ENCODE results near the gene ZNF22.
A peak's percentile ranks its signal among the peaks of the same experiment; 100 is the strongest.

Gene ZNF22

DNA sequence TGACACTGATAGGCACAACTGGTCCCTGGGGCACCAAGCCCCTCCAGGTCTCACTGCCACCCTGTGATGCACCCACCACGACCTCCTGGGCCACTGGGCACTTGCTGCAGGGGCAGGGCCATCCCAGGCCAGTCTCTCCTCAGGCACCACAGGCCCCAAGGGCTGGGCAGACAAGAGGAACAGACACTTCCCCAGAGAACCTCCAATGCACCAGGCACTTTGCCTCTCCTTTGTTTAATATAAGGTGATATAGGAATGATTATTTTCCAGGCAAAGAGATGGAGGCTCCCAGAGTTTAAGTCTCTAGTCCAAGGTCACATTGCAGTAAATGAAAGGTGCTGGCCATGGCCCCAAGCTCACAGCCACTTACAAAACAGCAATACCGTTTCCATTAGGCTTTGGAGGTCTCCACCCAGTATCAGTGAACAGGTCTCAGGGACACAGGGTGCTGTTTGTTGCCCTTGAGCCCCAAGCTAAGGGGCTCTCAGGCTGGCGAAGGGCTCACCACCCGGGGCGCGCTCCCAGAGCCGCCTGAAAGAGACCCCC lies 26.6 kb upstream of the ZNF22 start:
- peak overlapping the region; percentile 90 for H3K23ac ChIP-seq (ENCODE audit: low read depth, low read length, poor library complexity)
- H3K14ac ChIP-seq (ENCODE audit: low read length): no peak overlapping the region
- no peak overlapping the region for H3K27ac ChIP-seq (replicated peaks; ENCODE audit: low read length)
- H3K4ac ChIP-seq (ENCODE audit: low read length): peak overlapping the region; percentile 99
- peaks cover 5% of the 10 kb centered on the region for H3K79me1 ChIP-seq (ENCODE audit: low read depth, low read length)
- H4K91ac ChIP-seq (ENCODE audit: low read depth, low read length, poor library complexity): peak overlapping the region; percentile 9
- H2BK15ac ChIP-seq (ENCODE audit: low read length): peak overlapping the region; percentile 71
- H3K36me3 ChIP-seq (replicated peaks in 1 of 2; ENCODE audit: control insufficient read depth in 2 of 2, insufficient read depth in 2 of 2, low read length in 2 of 2): no peaks in the 10 kb centered on the region
- H2AK5ac ChIP-seq (ENCODE audit: low read depth, low read length): peak overlapping the region; percentile 98
- no peak overlapping the region for H2BK120ac ChIP-seq (ENCODE audit: low read depth, low read length)
- peak overlapping the region; percentile 94 for H3K18ac ChIP-seq (ENCODE audit: low read length)
- no CpG with 5 or more reads among the region's 7 CpGs for WGBS, 2 donors (ENCODE audit: extremely low coverage in 2 of 2, insufficient read length in 2 of 2, insufficient replicate concordance in 1 of 2)
- H2BK5ac ChIP-seq (ENCODE audit: low read length): no peak overlapping the region
- H3K4me1 ChIP-seq (ENCODE audit: control insufficient read depth in 2 of 2, insufficient read depth in 1 of 2, low read depth in 1 of 2, low read length in 2 of 2): peaks cover 22 to 26% of the 10 kb centered on the region in 2 donors
- H3K9me3 ChIP-seq (replicated peaks in 1 of 2; ENCODE audit: control insufficient read depth in 2 of 2, insufficient read depth in 1 of 2, low read depth in 1 of 2, low read length in 2 of 2): no peaks in the 10 kb centered on the region
- H3K27me3 ChIP-seq (ENCODE audit: control insufficient read depth in 3 of 3, insufficient read depth in 3 of 3, low read depth in 1 of 3, low read length in 3 of 3): no peaks in the 10 kb centered on the region
- H3K9ac ChIP-seq (ENCODE audit: low read depth, low read length, poor library complexity): no peak overlapping the region
- H3K4me3 ChIP-seq (ENCODE audit: low read length in 2 of 2): peak overlapping the region in 1 of 2 donors; percentile 65
- peak overlapping the region; percentile 81 for H2AFZ ChIP-seq (ENCODE audit: low read length)
- no peak overlapping the region for H2BK12ac ChIP-seq (ENCODE audit: low read length)
- DNase-seq (ENCODE audit: low spot score): no peak
- H3K4me2 ChIP-seq (ENCODE audit: insufficient read depth, low read length, poor library complexity, severe bottlenecking): peak overlapping the region; percentile 69
- no peak overlapping the region for H4K8ac ChIP-seq (ENCODE audit: low read depth, low read length)

DNA sequence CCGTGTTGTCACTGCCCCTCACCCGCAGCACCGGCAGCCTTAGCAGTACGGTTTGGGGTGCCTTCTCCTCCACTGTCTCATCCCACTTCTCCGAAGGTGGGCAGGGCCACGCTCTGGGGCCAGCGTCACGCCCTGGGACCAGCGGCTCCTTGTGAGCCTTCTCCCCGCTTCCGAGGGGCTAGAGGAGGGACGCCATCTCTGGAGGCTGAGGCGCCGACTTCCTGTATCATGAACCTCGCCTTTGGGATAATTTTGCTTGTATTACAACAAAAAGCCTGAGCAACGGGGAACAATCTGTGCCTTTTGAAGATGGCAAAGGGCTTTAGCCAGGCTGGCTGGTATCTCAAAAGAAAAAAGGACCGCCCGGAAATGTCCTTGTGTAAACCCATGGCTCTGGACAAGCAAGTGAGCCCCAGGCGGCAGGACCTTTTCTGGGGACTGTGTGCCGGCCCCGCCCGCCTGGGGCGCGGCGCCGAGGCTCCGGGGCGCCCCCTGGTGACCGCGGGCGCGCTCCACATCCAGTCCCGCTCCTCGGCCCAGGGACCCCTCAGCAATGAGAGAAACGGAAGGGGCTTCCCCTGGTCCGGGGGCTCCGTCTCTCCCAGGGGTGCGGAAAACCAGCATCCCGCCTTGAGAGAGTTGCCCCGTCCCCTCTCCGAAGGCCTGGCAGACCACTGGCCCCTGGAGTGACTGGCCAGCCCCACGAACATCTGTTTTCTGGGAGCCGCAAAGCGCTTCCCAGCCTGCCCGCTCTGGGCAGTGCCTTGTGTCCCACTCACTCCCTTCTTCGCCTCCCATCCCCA lies 25.9 kb upstream of the ZNF22 start:
- peak overlapping the region; percentile 68 for H3K9ac ChIP-seq (ENCODE audit: low read depth, low read length, poor library complexity)
- no peak overlapping the region for H2BK12ac ChIP-seq (ENCODE audit: low read length)
- peaks cover 5% of the 10 kb centered on the region for H3K79me1 ChIP-seq (ENCODE audit: low read depth, low read length)
- no peak overlapping the region for H4K8ac ChIP-seq (ENCODE audit: low read depth, low read length)
- no peaks in the 10 kb centered on the region for H3K9me3 ChIP-seq (replicated peaks in 1 of 2; ENCODE audit: control insufficient read depth in 2 of 2, insufficient read depth in 1 of 2, low read depth in 1 of 2, low read length in 2 of 2)
- H3K4me2 ChIP-seq (ENCODE audit: insufficient read depth, low read length, poor library complexity, severe bottlenecking): peak overlapping the region; percentile 69
- H3K27ac ChIP-seq (replicated peaks; ENCODE audit: low read length): no peak overlapping the region
- DNase-seq (ENCODE audit: low spot score): peak; percentile 66
- peak overlapping the region; percentile 94 for H3K18ac ChIP-seq (ENCODE audit: low read length)
- H2AFZ ChIP-seq (ENCODE audit: low read length): peak overlapping the region; percentile 81
- H2BK15ac ChIP-seq (ENCODE audit: low read length): peak overlapping the region; percentile 71
- H3K23ac ChIP-seq (ENCODE audit: low read depth, low read length, poor library complexity): peak overlapping the region; percentile 90
- H2BK5ac ChIP-seq (ENCODE audit: low read length): no peak overlapping the region
- no peaks in the 10 kb centered on the region for H3K27me3 ChIP-seq (ENCODE audit: control insufficient read depth in 3 of 3, insufficient read depth in 3 of 3, low read depth in 1 of 3, low read length in 3 of 3)
- H3K4me1 ChIP-seq (ENCODE audit: control insufficient read depth in 2 of 2, insufficient read depth in 1 of 2, low read depth in 1 of 2, low read length in 2 of 2): peaks cover 25 to 31% of the 10 kb centered on the region in 2 donors
- peak overlapping the region; percentile 99 for H3K14ac ChIP-seq (ENCODE audit: low read length)
- no CpG with 5 or more reads among the region's 46 CpGs for WGBS, 2 donors (ENCODE audit: extremely low coverage in 2 of 2, insufficient read length in 2 of 2, insufficient replicate concordance in 1 of 2)
- no peaks in the 10 kb centered on the region for H3K36me3 ChIP-seq (replicated peaks in 1 of 2; ENCODE audit: control insufficient read depth in 2 of 2, insufficient read depth in 2 of 2, low read length in 2 of 2)
- no peak overlapping the region for H2BK120ac ChIP-seq (ENCODE audit: low read depth, low read length)
- H4K91ac ChIP-seq (ENCODE audit: low read depth, low read length, poor library complexity): no peak overlapping the region
- peak overlapping the region in 1 of 2 donors; percentile 47 for H3K4me3 ChIP-seq (ENCODE audit: low read length in 2 of 2)
- peak overlapping the region; percentile 99 for H3K4ac ChIP-seq (ENCODE audit: low read length)
- H2AK5ac ChIP-seq (ENCODE audit: low read depth, low read length): peak overlapping the region; percentile 98

DNA sequence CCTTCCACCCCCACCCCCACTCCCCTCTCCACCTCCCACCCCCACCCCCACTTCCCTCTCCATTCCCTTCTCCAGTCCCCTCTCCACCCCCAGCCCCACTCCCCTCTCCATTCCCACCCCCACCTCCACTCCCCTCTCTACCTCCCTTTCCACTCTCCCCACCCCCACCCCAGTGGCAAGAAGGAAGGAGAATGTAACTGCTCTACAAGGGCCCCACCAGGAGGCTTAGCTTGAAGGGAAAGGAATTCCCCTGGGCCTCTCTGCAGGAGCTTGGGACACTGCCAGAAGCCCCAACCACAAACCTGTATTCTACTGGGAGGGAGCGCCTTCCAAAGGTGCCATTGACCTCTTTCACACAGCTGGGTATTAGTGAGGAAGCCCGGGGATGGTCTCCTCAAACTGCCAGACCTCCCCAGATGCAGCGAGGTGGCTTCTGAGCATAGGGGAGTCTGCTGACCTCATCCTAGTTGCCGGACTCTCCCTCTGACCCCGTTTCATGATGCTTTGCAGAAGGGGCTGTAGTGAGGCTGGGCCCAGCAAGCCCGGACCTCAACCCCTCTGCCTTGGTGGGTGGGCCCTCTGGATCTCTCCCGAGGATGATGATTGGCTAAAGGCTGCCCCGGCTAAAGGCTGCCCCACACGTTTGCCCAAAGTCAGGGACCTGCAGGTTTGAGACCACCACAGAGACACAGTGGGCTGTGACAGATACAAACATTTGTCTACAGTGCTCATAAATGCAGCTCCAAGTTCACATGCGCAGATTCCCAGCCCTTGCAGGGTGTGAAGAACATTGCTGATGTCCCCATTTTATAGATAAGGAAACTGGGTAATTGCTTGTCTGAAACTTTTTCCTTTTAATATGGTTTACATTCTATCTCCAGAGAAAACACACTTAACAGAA lies 25.0 kb upstream of the ZNF22 start:
- no peak overlapping the region for H3K4me3 ChIP-seq (ENCODE audit: low read length in 2 of 2)
- H4K8ac ChIP-seq (ENCODE audit: low read depth, low read length): no peak overlapping the region
- WGBS, 2 donors (ENCODE audit: extremely low coverage in 2 of 2, insufficient read length in 2 of 2, insufficient replicate concordance in 1 of 2): no CpG with 5 or more reads among the region's 10 CpGs
- no peak overlapping the region for H3K4ac ChIP-seq (ENCODE audit: low read length)
- H2BK120ac ChIP-seq (ENCODE audit: low read depth, low read length): no peak overlapping the region
- H2AK5ac ChIP-seq (ENCODE audit: low read depth, low read length): peak overlapping the region; percentile 25
- H3K79me1 ChIP-seq (ENCODE audit: low read depth, low read length): peaks cover 5% of the 10 kb centered on the region
- H2AFZ ChIP-seq (ENCODE audit: low read length): no peak overlapping the region
- H3K23ac ChIP-seq (ENCODE audit: low read depth, low read length, poor library complexity): no peak overlapping the region
- H3K18ac ChIP-seq (ENCODE audit: low read length): peak overlapping the region; percentile 52
- no peak overlapping the region for H2BK5ac ChIP-seq (ENCODE audit: low read length)
- no peak overlapping the region for H3K14ac ChIP-seq (ENCODE audit: low read length)
- no peak overlapping the region for H3K9ac ChIP-seq (ENCODE audit: low read depth, low read length, poor library complexity)
- peaks cover 32 to 40% of the 10 kb centered on the region in 2 donors for H3K4me1 ChIP-seq (ENCODE audit: control insufficient read depth in 2 of 2, insufficient read depth in 1 of 2, low read depth in 1 of 2, low read length in 2 of 2)
- no peak for DNase-seq (ENCODE audit: low spot score)
- H3K27ac ChIP-seq (replicated peaks; ENCODE audit: low read length): no peak overlapping the region
- no peak overlapping the region for H4K91ac ChIP-seq (ENCODE audit: low read depth, low read length, poor library complexity)
- H3K4me2 ChIP-seq (ENCODE audit: insufficient read depth, low read length, poor library complexity, severe bottlenecking): peak overlapping the region; percentile 23
- peak overlapping the region; percentile 82 for H2BK12ac ChIP-seq (ENCODE audit: low read length)
- H3K27me3 ChIP-seq (ENCODE audit: control insufficient read depth in 3 of 3, insufficient read depth in 3 of 3, low read depth in 1 of 3, low read length in 3 of 3): no peaks in the 10 kb centered on the region
- no peaks in the 10 kb centered on the region for H3K36me3 ChIP-seq (replicated peaks in 1 of 2; ENCODE audit: control insufficient read depth in 2 of 2, insufficient read depth in 2 of 2, low read length in 2 of 2)
- H3K9me3 ChIP-seq (replicated peaks in 1 of 2; ENCODE audit: control insufficient read depth in 2 of 2, insufficient read depth in 1 of 2, low read depth in 1 of 2, low read length in 2 of 2): no peaks in the 10 kb centered on the region
- peak overlapping the region; percentile 67 for H2BK15ac ChIP-seq (ENCODE audit: low read length)
